H1 (cell line): ENCODE data around the gene TAS1R3. TPM values are rescaled to one million over a fixed set of nuclear protein-coding genes. Genes with fewer than 3 reads are reported as not detected.
A peak's percentile ranks its signal among the peaks of the same experiment; 100 is the strongest.

Experiments used
- CTCF ChIA-PET: fragments of 300-600 bp; sonication (Branson Sonifier 250); formaldehyde crosslinking; loops from one replicate; lab custom pipeline; 2021; ENCODE audit not compliant: partially characterized antibody; lab: Charles Lee
- POLR2A ChIA-PET: fragments of 300-600 bp; sonication (Branson Sonifier 250); formaldehyde crosslinking; loops from one replicate; lab custom pipeline; 2021; ENCODE audit warnings: inconsistent platforms; ENCODE audit not compliant: partially characterized antibody; lab: Charles Lee
- DNase-seq, 2 experiments: peaks; one replicate each; pipeline versions ENCODE4 v3.0.0 to v3.0.0-alpha.2; 2010 to 2022; ENCODE audit warnings: low spot score in 2 of 2, low read depth in 1 of 2, mixed read lengths in 1 of 2
- FAIRE-seq: peaks from 2 replicates; lab custom pipeline; 2011; peaks lifted over from hg19 to GRCh38; lab: Jason Lieb, UNC
- H2AFZ ChIP-seq: 2 replicates; pipeline ENCODE4 v1.8.1; 2012; ENCODE audit warnings: low read length, inconsistent platforms
- H2AK5ac ChIP-seq: 2 replicates; pipeline ENCODE4 v1.6.1; 2013; ENCODE audit warnings: low read depth, low read length
- H2BK120ac ChIP-seq: replicated peaks from 2 replicates; pipeline ENCODE3; 2013; ENCODE audit warnings: low read depth, low read length, inconsistent platforms
- H2BK12ac ChIP-seq: 2 replicates; pipeline ENCODE4 v1.6.1; 2013; ENCODE audit warnings: low read depth, low read length
- H2BK15ac ChIP-seq: 2 replicates; pipeline ENCODE4 v1.6.1; 2013; ENCODE audit warnings: low read length
- H2BK20ac ChIP-seq: 2 replicates; pipeline ENCODE4 v1.6.1; 2013; ENCODE audit warnings: low read length
- H2BK5ac ChIP-seq: 2 replicates; pipeline ENCODE4 v1.6.1; 2013; ENCODE audit warnings: low read depth, low read length
- H3K14ac ChIP-seq: 2 replicates; pipeline ENCODE4 v1.6.1; 2013; ENCODE audit warnings: inconsistent platforms; ENCODE audit not compliant: insufficient read length
- H3K18ac ChIP-seq: 2 replicates; pipeline ENCODE4 v1.6.1; 2013; ENCODE audit warnings: low read length; ENCODE audit errors: extremely low read depth
- H3K23ac ChIP-seq: 2 replicates; pipeline ENCODE4 v1.6.1; 2013; ENCODE audit warnings: inconsistent platforms; ENCODE audit not compliant: insufficient read length
- H3K23me2 ChIP-seq: 2 replicates; pipeline ENCODE4 v1.6.1; 2013; ENCODE audit warnings: low read depth, low read length
- H3K27ac ChIP-seq: 2 replicates; pipeline ENCODE4 v1.6.1; 2011; ENCODE audit warnings: low read depth, low read length, inconsistent platforms
- H3K27me3 ChIP-seq, 4 experiments: replicated peaks in 1 of 4; 1 replicate in 1 of 4; 2 replicates in 3 of 4; pipeline versions ENCODE4 v1.6.1 to v1.8.1; 2011 to 2013; ENCODE audit warnings: low read length in 3 of 4, mild to moderate bottlenecking in 3 of 4, inconsistent platforms in 2 of 4, mixed read lengths in 2 of 4, moderate library complexity in 1 of 4; ENCODE audit not compliant: control insufficient read depth in 3 of 4, insufficient read depth in 3 of 4; ENCODE audit errors: extremely low read depth in 1 of 4
- H3K36me3 ChIP-seq, 4 experiments: 2 replicates each; pipeline versions ENCODE4 v1.6.1 to v1.8.1; 2011 to 2013; ENCODE audit warnings: mild to moderate bottlenecking in 4 of 4, low read length in 3 of 4, moderate library complexity in 2 of 4, control low read depth in 1 of 4, inconsistent platforms in 1 of 4; ENCODE audit not compliant: insufficient read depth in 4 of 4, control insufficient read depth in 2 of 4
- H3K4ac ChIP-seq: replicated peaks from 2 replicates; pipeline ENCODE3; 2013; ENCODE audit warnings: low read length, low read depth, mixed read lengths, inconsistent platforms; ENCODE audit not compliant: insufficient read length
- H3K4me1 ChIP-seq, 4 experiments: replicated peaks in 1 of 4; 1 replicate in 1 of 4; 2 replicates in 3 of 4; pipeline versions ENCODE4 v1.6.1 to v1.8.1; 2011 to 2013; ENCODE audit warnings: low read length in 3 of 4, inconsistent platforms in 2 of 4, mixed read lengths in 1 of 4; ENCODE audit not compliant: insufficient read depth in 4 of 4, control insufficient read depth in 3 of 4
- H3K4me2 ChIP-seq, 2 experiments: 2 replicates each; pipeline versions ENCODE4 v1.6.1 to v1.8.1; 2011 to 2013; ENCODE audit warnings: low read depth in 2 of 2, low read length in 2 of 2, control low read depth in 1 of 2, inconsistent platforms in 1 of 2, mild to moderate bottlenecking in 1 of 2; ENCODE audit not compliant: insufficient read depth in 1 of 2
- H3K4me3 ChIP-seq, 4 experiments: fragments of 200-600, 300-600 bp in 1 of 4; sonication (generic), shearing (Covaris generic), sonication (Bioruptor Twin) in 1 of 4; 2 replicates each; pipeline versions ENCODE4 v1.5.1 to v1.8.1; 2011 to 2016; ENCODE audit warnings: low read length in 4 of 4, low read depth in 3 of 4, control low read depth in 2 of 4, inconsistent platforms in 2 of 4, mild to moderate bottlenecking in 2 of 4, mixed read lengths in 1 of 4, moderate library complexity in 1 of 4; ENCODE audit not compliant: insufficient read depth in 2 of 4; ENCODE audit errors: extremely low read depth in 1 of 4
- H3K56ac ChIP-seq: replicated peaks from 2 replicates; pipeline ENCODE3; 2013; ENCODE audit warnings: low read depth, mild to moderate bottlenecking, mixed read lengths, low read length, inconsistent platforms; ENCODE audit not compliant: insufficient read length
- H3K79me1 ChIP-seq: 2 replicates; pipeline ENCODE4 v1.6.1; 2013; ENCODE audit warnings: low read depth, low read length, control low read depth
- H3K79me2 ChIP-seq, 2 experiments: 2 replicates each; pipeline versions ENCODE4 v1.6.1 to v1.8.1; 2012 to 2013; ENCODE audit warnings: low read length in 2 of 2, mild to moderate bottlenecking in 2 of 2, inconsistent platforms in 1 of 2; ENCODE audit not compliant: insufficient read depth in 2 of 2, control insufficient read depth in 1 of 2
- H3K9ac ChIP-seq, 4 experiments: replicated peaks in 1 of 4; 1 replicate in 1 of 4; 2 replicates in 3 of 4; pipeline versions ENCODE4 v1.6.1 to v1.8.1; 2011 to 2013; ENCODE audit warnings: low read depth in 3 of 4, low read length in 3 of 4, control low read depth in 2 of 4, mild to moderate bottlenecking in 2 of 4, moderate library complexity in 2 of 4, inconsistent platforms in 1 of 4; ENCODE audit errors: extremely low read depth in 1 of 4
- H3K9me3 ChIP-seq, 2 experiments: 2 replicates each; pipeline versions ENCODE4 v1.6.1 to v1.8.1; 2012 to 2013; ENCODE audit warnings: mild to moderate bottlenecking in 2 of 2, moderate library complexity in 2 of 2, control low read depth in 1 of 2, inconsistent platforms in 1 of 2, low read depth in 1 of 2, low read length in 1 of 2, mixed read lengths in 1 of 2; ENCODE audit not compliant: insufficient read depth in 2 of 2
- H4K20me1 ChIP-seq, 2 experiments: replicated peaks in 1 of 2; 2 replicates each; pipeline versions ENCODE3 to v1.8.1; 2011 to 2013; ENCODE audit warnings: inconsistent platforms in 2 of 2, low read length in 2 of 2, mild to moderate bottlenecking in 1 of 2; ENCODE audit not compliant: insufficient read depth in 2 of 2, control insufficient read depth in 1 of 2
- H4K5ac ChIP-seq: 2 replicates; pipeline ENCODE4 v1.6.1; 2013; ENCODE audit warnings: low read length, low read depth, mixed read lengths, inconsistent platforms; ENCODE audit not compliant: insufficient read length
- H4K8ac ChIP-seq: 2 replicates; pipeline ENCODE4 v1.8.0; 2013; ENCODE audit warnings: mild to moderate bottlenecking, moderate library complexity, low read length, inconsistent platforms; ENCODE audit not compliant: insufficient read depth; ENCODE audit errors: extremely low read depth
- H4K91ac ChIP-seq: replicated peaks from 2 replicates; pipeline ENCODE3; 2013; ENCODE audit warnings: low read length, mixed read lengths, inconsistent platforms; ENCODE audit not compliant: insufficient read length
- BCL11A ChIP-seq, 2 experiments: IDR thresholded peaks; one replicate each; pipeline ENCODE4 v1.6.1; 2011; ENCODE audit warnings: low read depth in 2 of 2, low read length in 2 of 2, mild to moderate bottlenecking in 2 of 2
- E2F6 ChIP-seq: IDR thresholded peaks from 2 replicates; pipeline ENCODE4 v1.6.1; 2012; ENCODE audit warnings: inconsistent platforms
- GABPA ChIP-seq: IDR thresholded peaks from 2 replicates; pipeline ENCODE4 v1.6.1; 2011; ENCODE audit warnings: mild to moderate bottlenecking, low read length, moderate library complexity, borderline replicate concordance; ENCODE audit not compliant: insufficient read depth
- HDAC6 ChIP-seq: IDR thresholded peaks from one replicate; pipeline ENCODE4 v1.7.1; 2012; ENCODE audit warnings: low read depth, mild to moderate bottlenecking, inconsistent platforms, low read length, moderate library complexity
- JUND ChIP-seq: IDR thresholded peaks from 2 replicates; pipeline ENCODE4 v1.6.1; 2011; ENCODE audit warnings: mild to moderate bottlenecking, improper control_type of control experiment, low read length
- KDM4A ChIP-seq: IDR thresholded peaks from one replicate; pipeline ENCODE4 v1.7.1; 2012; ENCODE audit warnings: low read depth, mild to moderate bottlenecking, moderate library complexity, low read length, inconsistent platforms; ENCODE audit not compliant: severe bottlenecking
- POLR2AphosphoS5 ChIP-seq: IDR thresholded peaks from 2 replicates; pipeline ENCODE4 v1.6.1; 2011; ENCODE audit warnings: low read depth, low read length
- TAF1 ChIP-seq: IDR thresholded peaks from 2 replicates; pipeline ENCODE4 v1.6.1; 2011; ENCODE audit warnings: mild to moderate bottlenecking, low read depth, low read length
- YY1 ChIP-seq: IDR thresholded peaks from 2 replicates; pipeline ENCODE4 v1.6.1; 2011; ENCODE audit warnings: low read depth, mild to moderate bottlenecking, low read length
- WGBS, 2 experiments: shearing (Covaris generic) in 1 of 2; methylation state at CpG; one replicate each; pipeline versions ENCODE4 v1.1.6 to v1.1.7; 2013 to 2015; ENCODE audit warnings: low lambda C conversion rate in 2 of 2, mixed read lengths in 2 of 2, inconsistent platforms in 1 of 2, low coverage in 1 of 2, missing lambda C conversion rate in 1 of 2; ENCODE audit not compliant: insufficient replicate concordance in 2 of 2, insufficient coverage in 1 of 2, insufficient read length in 1 of 2; ENCODE audit errors: extremely low coverage in 1 of 2, missing lambda C conversion rate in 1 of 2; 5-methylcytosine and 5-hydroxymethylcytosine counted together
- polyA plus RNA-seq, 7 experiments: library from polyadenylated mRNA; depleted of rRNA in 3 of 7; stranded (reverse) in 5 of 7; unstranded in 2 of 7; fragments of >200 nt in 5 of 7; fragments of 200-250 nt in 2 of 7; gene quantifications; 1 replicate in 5 of 7; 2 replicates in 1 of 7; 4 replicates in 1 of 7; pipeline versions ENCODE4 v1.2.1 to v1.2.3, GENCODE V29; 2011 to 2013; ENCODE audit warnings: missing spikeins in 2 of 7, mixed read lengths in 2 of 7
- total RNA-seq: library from RNA; stranded (reverse); fragmentation: NEBNext Ultra II Directional; extraction: Animal tissue kit (Norgen Biotek cat#: 25700); gene quantifications from 2 replicates; pipeline ENCODE4 v1.2.1, GENCODE V29; 2021
- TF ChIP-seq, protein P1 (sequence below): IDR thresholded peaks from 2 replicates; pipeline ENCODE4 v1.6.1; 2012; ENCODE audit warnings: inconsistent platforms

Gene TAS1R3
- total and polyA plus RNA-seq, 2 of the 8 experiments (the other 6 are each of a cell fraction or from before 2014, with no cell fraction given), result 0.03 to 0.19 TPM

GRCh38 chr1:1293263-1294249, 37.5 kb upstream of the TAS1R3 start:
- Histone ChIP-seq H2BK15ac (no peak overlapping the region), H4K5ac (no peak overlapping the region), H3K23ac (no peak overlapping the region), H3K27ac (no peak overlapping the region), H3K36me3 (peaks cover 0 to 7% (median 0%) of the 10 kb centered on the region in 4 experiments; a peak in 1 of 8 replicates), H2AK5ac (peak overlapping the region; percentile 24; the same call in 1 of the 2 replicates), H4K20me1 (peaks cover 2 to 6% of the 10 kb centered on the region in 2 experiments), H2BK20ac (no peak overlapping the region), H3K4me3 (peak overlapping the region in 2 of 4 experiments; percentile 34 to 47; a peak in 4 of 8 replicates), H2AFZ (no peak overlapping the region), H3K9ac (no peak overlapping the region), H2BK5ac (no peak overlapping the region), H3K18ac (no peak overlapping the region; the same call in 1 of the 2 replicates), H3K9me3 (no peaks in the 10 kb centered on the region), H3K4ac (no peak overlapping the region), H3K79me1 (no peaks in the 10 kb centered on the region), H3K79me2 (no peaks in the 10 kb centered on the region), H3K4me1 (peaks cover 0 to 8% (median 0%) of the 10 kb centered on the region in 4 experiments; a peak in 2 of 7 replicates), H2BK120ac (no peak overlapping the region), H3K4me2 (peak overlapping the region; percentile 35 to 61; a peak in 3 of 4 replicates), H3K27me3 (peaks cover 0 to 3% (median 0%) of the 10 kb centered on the region in 4 experiments; a peak in 1 of 7 replicates), H2BK12ac (no peak overlapping the region), H4K8ac (no peak overlapping the region), H3K56ac (no peak overlapping the region), H4K91ac (no peak overlapping the region), H3K14ac (no peak overlapping the region), H3K23me2 (no peaks in the 10 kb centered on the region)
- CTCF ChIA-PET, result no interaction called here
- WGBS, 2 experiments, result 65% methylated on average over 35 of the region's 94 CpGs; no CpG with 5 or more reads in 1 of the 2 experiments
- POLR2A ChIA-PET, result no interaction called here
- DNase-seq, result peak in 1 of 2 experiments; percentile 87
- FAIRE-seq, result no peak
- no peak for TF ChIP-seq JUND
- TF ChIP-seq GABPA, result peak; percentile 76
- TF ChIP-seq TAF1, result 0 out of 2 replicates have a peak, but pooled peaks have one; percentile 15
- TF ChIP-seq HDAC6, result no peak
- no peak for TF ChIP-seq KDM4A
- no peak for TF ChIP-seq YY1
- TF ChIP-seq, protein P1, sequence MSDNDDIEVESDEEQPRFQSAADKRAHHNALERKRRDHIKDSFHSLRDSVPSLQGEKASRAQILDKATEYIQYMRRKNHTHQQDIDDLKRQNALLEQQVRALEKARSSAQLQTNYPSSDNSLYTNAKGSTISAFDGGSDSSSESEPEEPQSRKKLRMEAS, result peak; percentile 70; the same call in 1 of the 2 replicates
- no peak for TF ChIP-seq BCL11A (IDR thresholded peaks at IDR 0.05; ENCODE audit: low read depth in 2 of 2, low read length in 2 of 2)
- TF ChIP-seq POLR2AphosphoS5, result no peak
- peak; percentile 46; the same call in 1 of the 2 replicates for TF ChIP-seq E2F6
